Activated CD4-positive, alpha-beta T cell treated with anti-CD3 and anti-CD28 coated beads, Interleukin-2, amount 10 ng/mL, durations not matched to agents 7 days and 5 days (primary cell): ENCODE data around the gene XXYLT1. TPM values are rescaled to one million over a fixed set of nuclear protein-coding genes. Genes with fewer than 3 reads are reported as not detected.

ENCODE experiments used
- CTCF ChIA-PET: fragments of 350-600 bp; sonication (Branson Sonifier 250); formaldehyde crosslinking; loops from one replicate; lab custom pipeline; 2021; ENCODE audit warnings: antibody characterized with exemption; lab: Charles Lee
- POLR2A ChIA-PET: fragments of 350-600 bp; sonication (Branson Sonifier 250); formaldehyde crosslinking; loops from one replicate; lab custom pipeline; 2021; ENCODE audit warnings: antibody characterized with exemption; lab: Charles Lee
- DNase-seq: peaks from one replicate; pipeline ENCODE4 v3.0.0-alpha.2; 2020
- H3K27ac Mint-ChIP-seq: one replicate; pipeline ENCODE4 v1.8.0; 2021; ENCODE audit warnings: mild to moderate bottlenecking, moderate library complexity, mixed read lengths
- H3K27me3 Mint-ChIP-seq: one replicate; pipeline ENCODE4 v1.8.0; 2021; ENCODE audit warnings: mixed read lengths
- H3K36me3 Mint-ChIP-seq: one replicate; pipeline ENCODE4 v1.8.0; 2021; ENCODE audit warnings: low read depth, mixed read lengths
- H3K4me1 Mint-ChIP-seq: one replicate; pipeline ENCODE4 v1.8.0; 2021; ENCODE audit warnings: mixed read lengths
- H3K4me3 Mint-ChIP-seq: one replicate; pipeline ENCODE4 v1.8.0; 2021; ENCODE audit warnings: mild to moderate bottlenecking, moderate library complexity, mixed read lengths
- H3K9me3 Mint-ChIP-seq: one replicate; pipeline ENCODE4 v1.8.0; 2021; ENCODE audit warnings: mixed read lengths
- total RNA-seq, 2 experiments: library from RNA; stranded (reverse); gene quantifications; one replicate each; pipeline ENCODE4 v1.2.3, GENCODE V29; 2021

The XXYLT1 gene
- total RNA-seq, 2 experiments from 2014 or later, result 7.7 to 7.8 TPM

GRCh38 chr3:195063581-195064193 is 207.3 kb downstream of the XXYLT1 start:
- Mint-ChIP-seq H3K9me3 (no peaks in the 10 kb centered on the region), H3K36me3 (no peaks in the 10 kb centered on the region), H3K4me1 (no peaks in the 10 kb centered on the region), H3K27me3 (no peaks in the 10 kb centered on the region), H3K4me3 (no peak overlapping the region), H3K27ac (no peak overlapping the region)
- DNase-seq, result no peak
- ChIA-PET CTCF (interaction anchor here (0.7 to 1.4 kb wide), 4 partner anchors 11 to 470 kb away, joined by 3 to 4 read pairs (median 3); no protein-coding TSS in a partner anchor), POLR2A (no interaction called here)

- no peak overlapping the region for H3K4me3 Mint-ChIP-seq
- H3K27ac Mint-ChIP-seq, result no peak overlapping the region
- ChIA-PET CTCF (interaction anchor here (0.9 to 1.4 kb wide), 3 partner anchors 11 to 469 kb away, joined by 3 to 4 read pairs (median 3); no protein-coding TSS in a partner anchor), POLR2A (no interaction called here)
- no peaks in the 10 kb centered on the region for H3K9me3 Mint-ChIP-seq
- H3K4me1 Mint-ChIP-seq, result no peaks in the 10 kb centered on the region
- no peak for DNase-seq
- H3K36me3 Mint-ChIP-seq, result no peaks in the 10 kb centered on the region
- H3K27me3 Mint-ChIP-seq, result no peaks in the 10 kb centered on the region
Measured at GRCh38 chr3:195062866-195063540, 208.0 kb downstream of the XXYLT1 start.

GRCh38 chr3:195061756-195062655 is 209.0 kb downstream of the XXYLT1 start:
- no peaks in the 10 kb centered on the region for H3K4me1 Mint-ChIP-seq
- no peaks in the 10 kb centered on the region for H3K9me3 Mint-ChIP-seq
- ChIA-PET POLR2A (no interaction called here), CTCF (no interaction called here)
- H3K27me3 Mint-ChIP-seq, result no peaks in the 10 kb centered on the region
- H3K4me3 Mint-ChIP-seq, result no peak overlapping the region
- H3K27ac Mint-ChIP-seq, result no peak overlapping the region
- no peak for DNase-seq
- no peaks in the 10 kb centered on the region for H3K36me3 Mint-ChIP-seq

GRCh38 chr3:195060531-195061291 is 210.2 kb downstream of the XXYLT1 start:
- Mint-ChIP-seq H3K4me3 (no peak overlapping the region), H3K27ac (no peak overlapping the region), H3K9me3 (no peaks in the 10 kb centered on the region), H3K4me1 (no peaks in the 10 kb centered on the region), H3K36me3 (no peaks in the 10 kb centered on the region), H3K27me3 (no peaks in the 10 kb centered on the region)
- DNase-seq, result no peak
- ChIA-PET POLR2A (no interaction called here), CTCF (no interaction called here)

- POLR2A ChIA-PET, result no interaction called here
- Mint-ChIP-seq H3K36me3 (no peaks in the 10 kb centered on the region), H3K27ac (no peak overlapping the region), H3K4me1 (no peaks in the 10 kb centered on the region), H3K4me3 (no peak overlapping the region), H3K27me3 (no peaks in the 10 kb centered on the region), H3K9me3 (no peaks in the 10 kb centered on the region)
- no peak for DNase-seq
- CTCF ChIA-PET, result no interaction called here
Measured at GRCh38 chr3:195060217-195060481, 210.8 kb downstream of the XXYLT1 start.

GRCh38 chr3:195059471-195060216 is 211.3 kb downstream of the XXYLT1 start:
- H3K36me3 Mint-ChIP-seq, result no peaks in the 10 kb centered on the region
- no peaks in the 10 kb centered on the region for H3K9me3 Mint-ChIP-seq
- no peak overlapping the region for H3K4me3 Mint-ChIP-seq
- no peak overlapping the region for H3K27ac Mint-ChIP-seq
- ChIA-PET CTCF (no interaction called here), POLR2A (no interaction called here)
- H3K27me3 Mint-ChIP-seq, result peaks cover 3% of the 10 kb centered on the region
- no peaks in the 10 kb centered on the region for H3K4me1 Mint-ChIP-seq
- no peak for DNase-seq

- Mint-ChIP-seq H3K4me1 (no peaks in the 10 kb centered on the region), H3K36me3 (no peaks in the 10 kb centered on the region), H3K9me3 (no peaks in the 10 kb centered on the region), H3K27me3 (peaks cover 4% of the 10 kb centered on the region), H3K27ac (no peak overlapping the region), H3K4me3 (no peak overlapping the region)
- DNase-seq, result no peak
- CTCF ChIA-PET, result no interaction called here
- POLR2A ChIA-PET, result no interaction called here
Measured at GRCh38 chr3:195059006-195059350, 212.0 kb downstream of the XXYLT1 start.

- no peaks in the 10 kb centered on the region for H3K9me3 Mint-ChIP-seq
- H3K27ac Mint-ChIP-seq, result no peak overlapping the region
- H3K4me1 Mint-ChIP-seq, result no peaks in the 10 kb centered on the region
- no peaks in the 10 kb centered on the region for H3K36me3 Mint-ChIP-seq
- H3K27me3 Mint-ChIP-seq, result peaks cover 5% of the 10 kb centered on the region
- ChIA-PET CTCF (no interaction called here), POLR2A (no interaction called here)
- no peak for DNase-seq
- H3K4me3 Mint-ChIP-seq, result no peak overlapping the region
Measured at GRCh38 chr3:195058336-195059005, 212.5 kb downstream of the XXYLT1 start.

GRCh38 chr3:195057716-195058115 is 213.2 kb downstream of the XXYLT1 start:
- Mint-ChIP-seq H3K27ac (no peak overlapping the region), H3K27me3 (peaks cover 9% of the 10 kb centered on the region), H3K4me3 (no peak overlapping the region), H3K36me3 (no peaks in the 10 kb centered on the region), H3K4me1 (no peaks in the 10 kb centered on the region), H3K9me3 (no peaks in the 10 kb centered on the region)
- DNase-seq, result no peak
- ChIA-PET POLR2A (no interaction called here), CTCF (no interaction called here)

GRCh38 chr3:195056506-195056905 is 214.5 kb downstream of the XXYLT1 start:
- ChIA-PET POLR2A (no interaction called here), CTCF (interaction anchor here (0.6 to 0.7 kb wide), 3 partner anchors 15 to 370 kb away, joined by 3 read pairs; no protein-coding TSS in a partner anchor)
- H3K27me3 Mint-ChIP-seq, result peaks cover 15% of the 10 kb centered on the region
- no peak overlapping the region for H3K4me3 Mint-ChIP-seq
- no peaks in the 10 kb centered on the region for H3K36me3 Mint-ChIP-seq
- no peaks in the 10 kb centered on the region for H3K9me3 Mint-ChIP-seq
- H3K27ac Mint-ChIP-seq, result no peak overlapping the region
- no peak for DNase-seq
- no peaks in the 10 kb centered on the region for H3K4me1 Mint-ChIP-seq

- H3K36me3 Mint-ChIP-seq, result no peaks in the 10 kb centered on the region
- H3K4me1 Mint-ChIP-seq, result no peaks in the 10 kb centered on the region
- DNase-seq, result no peak
- no peak overlapping the region for H3K4me3 Mint-ChIP-seq
- ChIA-PET CTCF (no interaction called here), POLR2A (no interaction called here)
- peaks cover 24% of the 10 kb centered on the region for H3K27me3 Mint-ChIP-seq
- no peaks in the 10 kb centered on the region for H3K9me3 Mint-ChIP-seq
- no peak overlapping the region for H3K27ac Mint-ChIP-seq
Measured at GRCh38 chr3:195054311-195054710, 216.6 kb downstream of the XXYLT1 start.

GRCh38 chr3:195052939-195053338 is 218.0 kb downstream of the XXYLT1 start:
- H3K27ac Mint-ChIP-seq, result no peak overlapping the region
- H3K4me1 Mint-ChIP-seq, result no peaks in the 10 kb centered on the region
- no peak overlapping the region for H3K4me3 Mint-ChIP-seq
- no peaks in the 10 kb centered on the region for H3K36me3 Mint-ChIP-seq
- no peak for DNase-seq
- no peaks in the 10 kb centered on the region for H3K9me3 Mint-ChIP-seq
- ChIA-PET CTCF (interaction anchor here (0.7 kb wide), 1 partner anchor 173 kb away, joined by 3 read pairs; no protein-coding TSS in a partner anchor), POLR2A (no interaction called here)
- H3K27me3 Mint-ChIP-seq, result peaks cover 24% of the 10 kb centered on the region
